H9 (cell line): Measurements from ENCODE around the gene FRAS1. TPM values are rescaled to one million over a fixed set of nuclear protein-coding genes. Genes with fewer than 3 reads are reported as not detected.

ENCODE experiments used
- DNase-seq: peaks from one replicate; pipeline ENCODE4 v3.0.0-alpha.2; 2017
- H2AFZ ChIP-seq: one replicate; pipeline ENCODE4 v1.6.1; 2013; ENCODE audit warnings: mild to moderate bottlenecking, low read length, control low read depth, moderate library complexity
- H2AK5ac ChIP-seq: 2 replicates; pipeline ENCODE4 v1.6.1; 2013; ENCODE audit warnings: low read length, control low read depth, mixed read lengths; ENCODE audit not compliant: insufficient read length
- H2BK120ac ChIP-seq: one replicate; pipeline ENCODE4 v1.6.1; 2013; ENCODE audit warnings: low read depth, mild to moderate bottlenecking, low read length, control low read depth, inconsistent platforms; ENCODE audit not compliant: poor library complexity, severe bottlenecking
- H2BK12ac ChIP-seq: 2 replicates; pipeline ENCODE4 v1.6.1; 2013; ENCODE audit warnings: low read length, control low read depth, mixed read lengths, low read depth; ENCODE audit not compliant: insufficient read length
- H2BK15ac ChIP-seq: 2 replicates; pipeline ENCODE4 v1.6.1; 2013; ENCODE audit warnings: low read depth, low read length, control low read depth
- H2BK20ac ChIP-seq: one replicate; pipeline ENCODE4 v1.6.1; 2013; ENCODE audit warnings: low read depth, mild to moderate bottlenecking, low read length, control low read depth, inconsistent platforms; ENCODE audit not compliant: poor library complexity, severe bottlenecking
- H2BK5ac ChIP-seq: 2 replicates; pipeline ENCODE4 v1.6.1; 2013; ENCODE audit warnings: low read length, control low read depth, mixed read lengths; ENCODE audit not compliant: insufficient read length
- H3K14ac ChIP-seq: 2 replicates; pipeline ENCODE4 v1.6.1; 2013; ENCODE audit warnings: low read length, control low read depth; ENCODE audit not compliant: insufficient read depth
- H3K18ac ChIP-seq: 2 replicates; pipeline ENCODE4 v1.6.1; 2013; ENCODE audit warnings: low read depth, mild to moderate bottlenecking, mixed read lengths, low read length, control low read depth; ENCODE audit not compliant: insufficient read length
- H3K23ac ChIP-seq: 2 replicates; pipeline ENCODE4 v1.6.1; 2013; ENCODE audit warnings: low read length, control low read depth, mixed read lengths, low read depth; ENCODE audit not compliant: insufficient read length
- H3K23me2 ChIP-seq: 2 replicates; pipeline ENCODE4 v1.6.1; 2013; ENCODE audit warnings: low read depth, mild to moderate bottlenecking, mixed read lengths, low read length, control low read depth; ENCODE audit not compliant: insufficient read length, poor library complexity, severe bottlenecking
- H3K27ac ChIP-seq: 2 replicates; pipeline ENCODE4 v1.5.1; 2013; ENCODE audit warnings: low read length, control low read depth, mixed read lengths, low read depth; ENCODE audit not compliant: insufficient read length
- H3K27me3 ChIP-seq: 2 replicates; pipeline ENCODE4 v1.6.1; 2013; ENCODE audit warnings: low read length, control low read depth, inconsistent platforms; ENCODE audit not compliant: insufficient read depth
- H3K4ac ChIP-seq: 2 replicates; pipeline ENCODE4 v1.6.1; 2013; ENCODE audit warnings: low read depth, mild to moderate bottlenecking, control low read depth, inconsistent platforms, low read length, moderate library complexity
- H3K4me1 ChIP-seq: 2 replicates; pipeline ENCODE4 v1.6.1; 2013; ENCODE audit warnings: low read length, control low read depth, inconsistent platforms; ENCODE audit not compliant: insufficient read depth
- H3K4me2 ChIP-seq: 2 replicates; pipeline ENCODE4 v1.6.1; 2013; ENCODE audit warnings: low read length, control low read depth, mixed read lengths; ENCODE audit not compliant: insufficient read length, insufficient read depth
- H3K56ac ChIP-seq: 2 replicates; pipeline ENCODE4 v1.6.1; 2013; ENCODE audit warnings: low read depth, mild to moderate bottlenecking, mixed read lengths, low read length, control low read depth; ENCODE audit not compliant: insufficient read length
- H3K79me1 ChIP-seq: 2 replicates; pipeline ENCODE4 v1.6.1; 2013; ENCODE audit warnings: low read depth, mild to moderate bottlenecking, moderate library complexity, low read length, control low read depth, inconsistent platforms; ENCODE audit not compliant: insufficient read depth, poor library complexity, severe bottlenecking
- H3K79me2 ChIP-seq: 2 replicates; pipeline ENCODE4 v1.6.1; 2013; ENCODE audit warnings: low read length, control low read depth, inconsistent platforms; ENCODE audit not compliant: insufficient read depth
- H3K9ac ChIP-seq: 2 replicates; pipeline ENCODE4 v1.6.1; 2013; ENCODE audit warnings: low read length, control low read depth, mixed read lengths; ENCODE audit not compliant: insufficient read length; ENCODE audit errors: extremely low read depth
- H3K9me3 ChIP-seq: one replicate; pipeline ENCODE4 v1.6.1; 2013; ENCODE audit warnings: low read depth, low read length, inconsistent platforms; ENCODE audit not compliant: control insufficient read depth
- H3T11ph ChIP-seq: one replicate; pipeline ENCODE4 v1.6.1; 2013; ENCODE audit warnings: mild to moderate bottlenecking, low read length, control low read depth, inconsistent platforms
- H4K20me1 ChIP-seq: one replicate; pipeline ENCODE4 v1.6.1; 2013; ENCODE audit not compliant: control insufficient read depth, insufficient read length, insufficient read depth
- H4K5ac ChIP-seq: 2 replicates; pipeline ENCODE4 v1.6.1; 2013; ENCODE audit warnings: low read depth, mild to moderate bottlenecking, mixed read lengths, low read length, control low read depth; ENCODE audit not compliant: insufficient read length
- H4K8ac ChIP-seq: replicated peaks from 2 replicates; pipeline ENCODE4 v1.6.1; 2013; ENCODE audit warnings: low read length, control low read depth, mixed read lengths, low read depth; ENCODE audit not compliant: insufficient read length
- H4K91ac ChIP-seq: 2 replicates; pipeline ENCODE4 v1.6.1; 2013; ENCODE audit warnings: low read depth, mild to moderate bottlenecking, moderate library complexity, mixed read lengths, low read length, control low read depth; ENCODE audit not compliant: insufficient read length
- H3K27ac Mint-ChIP-seq, 3 experiments: 2 replicates in 2 of 3; 3 replicates in 1 of 3; pipeline ENCODE4 v1.8.0; 2020 to 2021; ENCODE audit warnings: mixed read lengths in 3 of 3, mild to moderate bottlenecking in 1 of 3, moderate library complexity in 1 of 3
- H3K27me3 Mint-ChIP-seq: 2 replicates; pipeline ENCODE4 v1.8.0; 2021; ENCODE audit warnings: low read depth, mild to moderate bottlenecking, moderate library complexity, mixed read lengths
- H3K36me3 Mint-ChIP-seq, 3 experiments: 2 replicates in 2 of 3; 3 replicates in 1 of 3; pipeline ENCODE4 v1.8.0; 2020 to 2021; ENCODE audit warnings: low read depth in 3 of 3, mixed read lengths in 3 of 3; ENCODE audit not compliant: insufficient read depth in 1 of 3
- H3K4me1 Mint-ChIP-seq, 2 experiments: 2 replicates each; pipeline ENCODE4 v1.8.0; 2020; ENCODE audit warnings: mixed read lengths in 2 of 2
- H3K4me3 Mint-ChIP-seq, 2 experiments: 2 replicates in 1 of 2; 3 replicates in 1 of 2; pipeline ENCODE4 v1.8.0; 2020 to 2021; ENCODE audit warnings: mild to moderate bottlenecking in 2 of 2, mixed read lengths in 2 of 2, moderate library complexity in 1 of 2
- H3K9me3 Mint-ChIP-seq, 2 experiments: 2 replicates in 1 of 2; 3 replicates in 1 of 2; pipeline ENCODE4 v1.8.0; 2020; ENCODE audit warnings: mild to moderate bottlenecking in 2 of 2, mixed read lengths in 2 of 2, moderate library complexity in 1 of 2
- CTCF ChIP-seq: fragments of 200-600 bp; sonication (generic); conservative IDR thresholded peaks from 3 replicates; pipeline ENCODE4 v1.8.0; 2021; ENCODE audit warnings: antibody characterized with exemption, mild to moderate bottlenecking
- WGBS: extraction: QIAGEN DNeasy Blood & Tissue Kit; methylation state at CpG from one replicate; pipeline ENCODE4 v1.1.7; 2013; ENCODE audit warnings: missing lambda C conversion rate, low lambda C conversion rate, mixed read lengths; ENCODE audit not compliant: insufficient read length; ENCODE audit errors: extremely low coverage; 5-methylcytosine and 5-hydroxymethylcytosine counted together
- total RNA-seq: library from RNA; stranded (reverse); gene quantifications from 2 replicates; pipeline ENCODE4 v1.2.1, GENCODE V29; 2021

The FRAS1 gene
- total RNA-seq, 1 experiment from 2014 or later, result 58.5 TPM

GRCh38 chr4:78320349-78320935 lies 263.3 kb downstream of the FRAS1 start:
- Histone ChIP-seq H2AK5ac (no peak overlapping the region), H3K18ac (no peak overlapping the region), H3K23ac (no peak overlapping the region), H3K27me3 (no peaks in the 10 kb centered on the region), H2BK12ac (no peak overlapping the region), H3K4ac (no peak overlapping the region), H3K23me2 (no peaks in the 10 kb centered on the region), H3T11ph (no peak overlapping the region), H3K14ac (no peak overlapping the region), H3K56ac (no peak overlapping the region), H4K5ac (no peak overlapping the region), H3K79me1 (no peaks in the 10 kb centered on the region), H2BK15ac (no peak overlapping the region), H2BK20ac (no peak overlapping the region), H3K79me2 (no peaks in the 10 kb centered on the region), H3K9ac (no peak overlapping the region), H3K9me3 (no peaks in the 10 kb centered on the region), H3K4me1 (no peaks in the 10 kb centered on the region), H2AFZ (no peak overlapping the region), H4K91ac (no peak overlapping the region), H3K4me2 (no peak overlapping the region), H2BK5ac (no peak overlapping the region), H4K20me1 (no peaks in the 10 kb centered on the region), H4K8ac (no peak overlapping the region), H2BK120ac (no peak overlapping the region), H3K27ac (no peak overlapping the region)
- WGBS, result no CpG with 5 or more reads among the region's 4 CpGs
- Mint-ChIP-seq H3K36me3 (peaks cover 30 to 41% (median 37%) of the 10 kb centered on the region in 3 experiments; a peak in 6 of 7 replicates), H3K27ac (peak overlapping the region; percentile 8 to 63 (median 27); a peak in 2 of 7 replicates), H3K9me3 (no peaks in the 10 kb centered on the region), H3K27me3 (no peaks in the 10 kb centered on the region), H3K4me3 (no peak overlapping the region), H3K4me1 (peaks cover 20 to 28% of the 10 kb centered on the region in 2 experiments)
- no peak for TF ChIP-seq CTCF
- DNase-seq, result no peak
